WERI-Rb-1 (cell line): ENCODE results near the gene TOM1L2.

Source experiments
- DNase-seq: peaks from one replicate; pipeline ENCODE4 v3.0.0-alpha.2; 2020
- H3K27ac ChIP-seq: fragments of 250-450 bp; sonication (Bioruptor Pico); 2 replicates; pipeline ENCODE4 v1.5.1; 2020; ENCODE audit warnings: mild to moderate bottlenecking, moderate library complexity
- H3K27me3 ChIP-seq: fragments of 250-450 bp; sonication (Bioruptor Pico); 2 replicates; pipeline ENCODE4 v1.5.1; 2021; ENCODE audit warnings: mild to moderate bottlenecking, low read depth, moderate library complexity; ENCODE audit not compliant: insufficient read depth, severe bottlenecking
- H3K36me3 ChIP-seq: fragments of 250-450 bp; sonication (Bioruptor Pico); 2 replicates; pipeline ENCODE4 v1.5.1; 2020; ENCODE audit warnings: mild to moderate bottlenecking, moderate library complexity
- H3K4me3 ChIP-seq: 2 replicates; pipeline ENCODE4 v1.5.1; 2011; ENCODE audit warnings: low read depth, mild to moderate bottlenecking, control low read depth, low read length
- H3K9me3 ChIP-seq: fragments of 250-450 bp; sonication (Bioruptor Pico); 2 replicates; pipeline ENCODE4 v1.5.1; 2021; ENCODE audit warnings: mild to moderate bottlenecking, moderate library complexity; ENCODE audit not compliant: severe bottlenecking
- CTCF ChIP-seq: IDR thresholded peaks from 2 replicates; pipeline ENCODE4 v1.5.1; 2011; ENCODE audit warnings: low read depth, mild to moderate bottlenecking, control low read depth, inconsistent platforms, low read length

The TOM1L2 gene

GRCh38 chr17:17795946-17796786 is 176.0 kb downstream of the TOM1L2 start:
- H3K4me3 ChIP-seq, result no peak overlapping the region
- H3K27ac ChIP-seq, result no peak overlapping the region
- TF ChIP-seq CTCF, result no peak
- H3K27me3 ChIP-seq, result no peaks in the 10 kb centered on the region
- no peak for DNase-seq
- peaks cover 77% of the 10 kb centered on the region for H3K36me3 ChIP-seq
- no peaks in the 10 kb centered on the region for H3K9me3 ChIP-seq

DNA sequence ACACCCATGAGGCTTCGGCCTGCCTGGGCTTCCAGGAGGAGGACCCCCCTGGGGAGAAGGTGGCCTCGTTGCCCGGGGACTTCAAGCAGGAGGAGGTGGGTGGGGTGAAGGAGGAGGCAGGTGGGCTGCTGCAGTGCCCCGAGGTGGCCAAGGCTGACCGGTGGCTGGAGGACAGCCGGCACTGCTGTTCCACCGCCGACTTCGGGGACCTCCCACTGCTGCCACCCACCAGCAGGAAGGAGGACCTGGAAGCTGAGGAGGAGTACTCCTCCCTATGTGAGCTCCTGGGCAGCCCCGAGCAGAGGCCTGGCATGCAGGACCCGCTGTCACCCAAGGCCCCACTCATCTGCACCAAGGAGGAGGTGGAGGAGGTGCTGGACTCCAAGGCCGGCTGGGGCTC is 176.9 kb downstream of the TOM1L2 start:
- DNase-seq, result no peak
- Histone ChIP-seq H3K4me3 (no peak overlapping the region), H3K27ac (no peak overlapping the region), H3K36me3 (peaks cover 73% of the 10 kb centered on the region), H3K9me3 (no peaks in the 10 kb centered on the region), H3K27me3 (no peaks in the 10 kb centered on the region)
- no peak for TF ChIP-seq CTCF

DNA sequence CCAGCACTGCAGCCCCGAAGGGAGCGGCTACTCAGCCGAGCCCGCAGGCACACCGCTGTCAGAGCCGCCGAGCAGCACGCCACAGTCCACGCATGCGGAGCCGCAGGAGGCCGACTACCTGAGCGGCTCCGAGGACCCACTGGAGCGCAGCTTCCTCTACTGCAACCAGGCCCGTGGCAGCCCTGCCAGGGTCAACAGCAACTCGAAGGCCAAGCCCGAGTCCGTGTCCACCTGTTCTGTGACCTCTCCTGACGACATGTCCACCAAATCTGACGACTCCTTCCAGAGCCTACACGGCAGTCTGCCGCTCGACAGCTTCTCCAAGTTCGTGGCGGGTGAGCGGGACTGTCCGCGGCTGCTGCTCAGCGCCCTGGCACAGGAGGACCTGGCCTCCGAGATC is 177.8 kb downstream of the TOM1L2 start:
- TF ChIP-seq CTCF, result no peak
- DNase-seq, result no peak
- H3K36me3 ChIP-seq, result peaks cover 66% of the 10 kb centered on the region

More for the DNA sequence above, 177.8 kb downstream of the TOM1L2 start:
- no peaks in the 10 kb centered on the region for H3K27me3 ChIP-seq
- no peaks in the 10 kb centered on the region for H3K9me3 ChIP-seq
- H3K4me3 ChIP-seq, result no peak overlapping the region
- no peak overlapping the region for H3K27ac ChIP-seq
